ENCODE data around the gene NABP2. TPM values are rescaled to one million over a fixed set of nuclear protein-coding genes. Genes with fewer than 3 reads are reported as not detected.
"Not testable (repeated sequence)": the region's sequence is repeated elsewhere in the genome, so short reads cannot be mapped to it uniquely, and the experiment has no call there.

Gene NABP2
- total RNA-seq, 1 donor from 2014 or later = 75.7 TPM

GRCh38 chr12:56189099-56189917 is 34.8 kb upstream of the NABP2 start, which contains the start of gene SMARCC2:
Gene SMARCC2 (minus strand): TSS chr12:56189483. CDS start chr12:56189461, 22 bp downstream.
- peak; percentile 95 for DNase-seq (ENCODE audit: low read depth, low spot score)
- TF ChIP-seq CTCF (conservative IDR thresholded peaks at IDR 0.05) = peak; percentile 80
- H3K27ac Mint-ChIP-seq (ENCODE audit: unreplicated experiment) = peak within 1 kb of the TSS; percentile 99
- H3K27me3 Mint-ChIP-seq (ENCODE audit: low read depth) = peaks cover 12% of the 10 kb centered on the region
- peaks cover 17% of the 10 kb centered on the region for H3K36me3 Mint-ChIP-seq (ENCODE audit: low read depth)
- H3K4me1 Mint-ChIP-seq = peaks cover 45% of the 10 kb centered on the region
- H3K4me3 Mint-ChIP-seq = peak within 1 kb of the TSS; percentile 100
- no peaks in the 10 kb centered on the region for H3K9me3 Mint-ChIP-seq

- Mint-ChIP-seq H3K27ac (ENCODE audit: unreplicated experiment) (peak overlapping the region; percentile 99), H3K4me1 (peaks cover 45% of the 10 kb centered on the region), H3K27me3 (ENCODE audit: low read depth) (peaks cover 12% of the 10 kb centered on the region), H3K4me3 (peak overlapping the region; percentile 100), H3K36me3 (ENCODE audit: low read depth) (peaks cover 16% of the 10 kb centered on the region), H3K9me3 (no peaks in the 10 kb centered on the region)
- peak; percentile 97 for DNase-seq (ENCODE audit: low read depth, low spot score)
- TF ChIP-seq CTCF (conservative IDR thresholded peaks at IDR 0.05) = peak; percentile 8
Measured at GRCh38 chr12:56189918-56190694, 34.0 kb upstream of the NABP2 start.

DNA sequence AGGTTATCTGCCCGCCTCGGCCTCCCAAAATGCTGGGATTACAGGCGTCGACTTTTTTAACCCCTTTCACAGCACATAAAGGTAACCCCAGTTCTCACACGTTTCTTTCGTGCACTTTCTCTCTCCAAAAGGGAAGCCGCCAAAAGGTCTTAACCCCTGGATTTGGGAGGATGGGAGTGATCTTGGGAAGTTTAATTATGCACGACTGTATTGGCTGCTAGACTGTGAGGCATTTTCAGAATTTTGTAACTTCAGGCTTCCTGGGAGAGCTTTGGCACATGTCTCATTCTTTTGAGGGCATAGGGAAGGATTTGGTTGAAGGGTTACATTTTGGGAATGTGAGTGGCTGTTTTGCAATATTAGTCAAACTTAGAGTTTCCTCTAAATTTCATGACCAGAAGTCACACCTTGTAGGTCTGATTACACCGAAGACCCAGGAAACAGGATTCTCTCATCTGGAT is 33.4 kb upstream of the NABP2 start:
- Mint-ChIP-seq H3K4me1 (peaks cover 45% of the 10 kb centered on the region), H3K27ac (ENCODE audit: unreplicated experiment) (no peak overlapping the region), H3K9me3 (no peaks in the 10 kb centered on the region), H3K4me3 (peak overlapping the region; percentile 100), H3K27me3 (ENCODE audit: low read depth) (peaks cover 12% of the 10 kb centered on the region), H3K36me3 (ENCODE audit: low read depth) (peaks cover 15% of the 10 kb centered on the region)
- peak; percentile 8 for DNase-seq (ENCODE audit: low read depth, low spot score)
- no peak for TF ChIP-seq CTCF (conservative IDR thresholded peaks at IDR 0.05)

- Mint-ChIP-seq H3K4me3 (peak overlapping the region; percentile 84), H3K36me3 (ENCODE audit: low read depth) (peaks cover 10% of the 10 kb centered on the region), H3K27me3 (ENCODE audit: low read depth) (peaks cover 12% of the 10 kb centered on the region), H3K9me3 (no peaks in the 10 kb centered on the region), H3K27ac (ENCODE audit: unreplicated experiment) (no peak overlapping the region), H3K4me1 (peaks cover 34% of the 10 kb centered on the region)
- no peak for DNase-seq (ENCODE audit: low read depth, low spot score)
- no peak for TF ChIP-seq CTCF (conservative IDR thresholded peaks at IDR 0.05)
Measured at GRCh38 chr12:56192582-56192981, 31.6 kb upstream of the NABP2 start.

GRCh38 chr12:56193025-56193578 is 31.0 kb upstream of the NABP2 start:
- TF ChIP-seq CTCF (conservative IDR thresholded peaks at IDR 0.05) = peak; percentile 87
- peaks cover 29% of the 10 kb centered on the region for H3K4me1 Mint-ChIP-seq
- no peak overlapping the region for H3K27ac Mint-ChIP-seq (ENCODE audit: unreplicated experiment)
- no peaks in the 10 kb centered on the region for H3K9me3 Mint-ChIP-seq
- H3K36me3 Mint-ChIP-seq (ENCODE audit: low read depth) = peaks cover 10% of the 10 kb centered on the region
- peak; percentile 76 for DNase-seq (ENCODE audit: low read depth, low spot score)
- peak overlapping the region; percentile 84 for H3K4me3 Mint-ChIP-seq
- peaks cover 12% of the 10 kb centered on the region for H3K27me3 Mint-ChIP-seq (ENCODE audit: low read depth)

GRCh38 chr12:56196818-56197550 is 27.2 kb upstream of the NABP2 start:
- H3K4me3 Mint-ChIP-seq; H3K4me1 Mint-ChIP-seq; H3K27me3 Mint-ChIP-seq (ENCODE audit: low read depth); H3K36me3 Mint-ChIP-seq (ENCODE audit: low read depth); DNase-seq (ENCODE audit: low read depth, low spot score); H3K9me3 Mint-ChIP-seq; H3K27ac Mint-ChIP-seq (ENCODE audit: unreplicated experiment): not testable (repeated sequence)
